ENCODE results near the gene RALGAPA1.

DNA sequence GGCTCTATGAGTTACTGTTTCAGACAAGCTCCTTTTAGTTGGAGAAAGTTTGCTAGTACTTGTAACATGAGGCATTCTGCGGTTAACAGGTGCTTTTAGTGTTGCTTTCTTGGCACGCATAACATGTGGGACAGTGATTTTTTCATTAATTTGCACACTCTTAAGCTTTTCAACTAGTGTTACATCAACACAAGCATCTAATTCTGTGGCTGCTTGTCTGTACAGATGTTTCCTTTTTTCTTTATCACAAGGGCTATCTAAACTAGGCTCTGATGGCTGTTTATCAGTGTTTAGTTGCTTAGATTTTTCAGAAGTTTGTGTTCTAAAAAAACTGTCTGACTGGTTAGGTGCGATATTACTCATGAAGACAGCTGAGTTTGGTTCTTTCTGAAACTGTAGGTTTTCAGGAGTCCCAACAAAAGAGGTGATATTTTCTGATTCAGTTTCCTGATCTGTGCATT lies 120.1 kb downstream of the RALGAPA1 start:
- TF ChIP-seq POLR2A (IDR thresholded peaks at IDR 0.05), result no peak
- TF ChIP-seq, protein P1, sequence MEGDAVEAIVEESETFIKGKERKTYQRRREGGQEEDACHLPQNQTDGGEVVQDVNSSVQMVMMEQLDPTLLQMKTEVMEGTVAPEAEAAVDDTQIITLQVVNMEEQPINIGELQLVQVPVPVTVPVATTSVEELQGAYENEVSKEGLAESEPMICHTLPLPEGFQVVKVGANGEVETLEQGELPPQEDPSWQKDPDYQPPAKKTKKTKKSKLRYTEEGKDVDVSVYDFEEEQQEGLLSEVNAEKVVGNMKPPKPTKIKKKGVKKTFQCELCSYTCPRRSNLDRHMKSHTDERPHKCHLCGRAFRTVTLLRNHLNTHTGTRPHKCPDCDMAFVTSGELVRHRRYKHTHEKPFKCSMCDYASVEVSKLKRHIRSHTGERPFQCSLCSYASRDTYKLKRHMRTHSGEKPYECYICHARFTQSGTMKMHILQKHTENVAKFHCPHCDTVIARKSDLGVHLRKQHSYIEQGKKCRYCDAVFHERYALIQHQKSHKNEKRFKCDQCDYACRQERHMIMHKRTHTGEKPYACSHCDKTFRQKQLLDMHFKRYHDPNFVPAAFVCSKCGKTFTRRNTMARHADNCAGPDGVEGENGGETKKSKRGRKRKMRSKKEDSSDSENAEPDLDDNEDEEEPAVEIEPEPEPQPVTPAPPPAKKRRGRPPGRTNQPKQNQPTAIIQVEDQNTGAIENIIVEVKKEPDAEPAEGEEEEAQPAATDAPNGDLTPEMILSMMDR (IDR thresholded peaks at IDR 0.05), result no peak
